GM18868 (cell line): Measurements from ENCODE around the gene NPB.

Source experiments
- ATAC-seq: cut with Tn5 transposase; IDR thresholded peaks from one replicate; pipeline ENCODE4 v1.9.1; 2021; ENCODE audit warnings: mild to moderate bottlenecking, moderate library complexity; ENCODE audit not compliant: unreplicated experiment

NPB gene

DNA sequence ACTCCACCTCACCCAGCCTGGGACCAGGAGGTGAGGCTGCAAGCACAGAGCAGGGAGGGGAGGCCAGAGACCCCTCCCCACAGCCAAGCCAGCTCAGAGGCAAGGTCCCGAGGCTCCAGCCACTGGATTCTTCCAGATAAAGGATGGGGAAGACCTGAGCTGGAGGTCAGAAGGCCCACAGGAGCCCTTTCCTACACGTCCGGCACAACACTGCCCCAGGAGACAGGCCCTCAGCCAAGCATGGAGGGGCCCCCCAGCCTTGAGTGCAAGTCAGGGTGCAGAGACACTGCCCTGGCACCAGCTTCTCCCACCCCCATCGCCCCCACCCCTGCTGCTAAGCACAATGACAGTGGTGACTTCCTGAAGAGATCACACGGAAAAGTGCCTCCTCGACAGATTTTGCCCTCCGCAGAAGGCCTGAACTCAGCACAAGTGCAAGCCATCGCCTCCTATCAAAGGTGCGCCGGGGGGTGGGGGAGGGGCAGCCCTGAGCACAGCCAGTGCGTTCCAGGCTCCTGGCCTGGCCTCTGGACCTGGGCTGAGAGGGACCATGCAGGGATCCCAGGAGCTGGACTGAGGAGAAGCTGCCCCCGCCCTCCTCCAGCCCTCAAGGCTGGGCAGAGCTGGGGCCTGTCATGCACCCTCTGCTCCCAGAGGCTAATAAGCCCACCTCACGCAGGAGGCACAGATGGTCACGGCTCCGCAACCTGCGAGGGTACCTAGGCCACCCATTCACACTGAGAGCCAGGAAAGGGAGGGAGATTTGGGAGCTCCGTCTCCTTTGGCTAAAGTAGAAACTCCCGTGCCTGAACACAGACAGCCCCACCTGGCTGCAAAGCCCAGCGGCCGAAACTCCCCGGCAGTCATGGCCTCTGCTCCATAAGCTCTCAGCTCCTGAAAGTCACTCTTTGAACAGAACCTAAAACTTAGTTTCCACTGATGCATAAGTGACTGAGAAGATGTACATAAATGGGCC is 22.8 kb downstream of the NPB start:
- no peak for ATAC-seq

GRCh38 chr17:81925860-81926450 is 23.9 kb downstream of the NPB start:
- no peak for ATAC-seq

DNA sequence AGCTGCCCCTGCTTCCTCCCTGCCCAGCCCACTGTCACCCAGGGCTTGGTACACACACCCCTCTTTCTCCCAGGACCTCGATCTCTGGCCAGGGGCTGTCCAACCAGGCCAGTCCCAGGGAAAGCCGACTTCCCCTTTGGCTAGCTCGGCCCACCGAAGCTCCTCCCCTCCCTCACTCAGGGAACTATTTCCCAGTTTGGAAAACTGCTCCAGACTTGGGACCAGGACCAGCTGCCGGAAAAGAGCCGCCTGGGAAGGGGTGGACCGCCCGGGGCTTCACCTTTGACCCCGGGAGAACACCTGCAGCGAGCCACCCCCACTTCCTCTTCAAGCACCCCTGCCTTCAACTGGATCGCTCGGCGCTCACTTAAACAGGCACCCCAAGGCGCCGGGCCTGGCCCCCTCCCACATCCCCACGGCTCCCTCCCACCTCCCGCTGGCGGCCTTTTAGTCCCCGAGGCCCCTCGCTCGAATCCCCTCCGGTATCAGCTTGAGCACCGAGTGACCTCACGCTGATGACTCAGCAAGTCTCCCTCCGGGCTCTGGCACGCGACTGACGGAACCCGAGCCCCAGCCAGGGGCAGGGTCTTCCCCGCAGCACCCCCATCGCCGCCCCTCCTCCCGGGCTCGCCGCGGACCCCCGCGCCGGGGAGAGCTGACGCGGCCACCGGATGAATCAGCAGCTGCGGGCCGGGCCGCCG is 24.6 kb downstream of the NPB start:
- ATAC-seq = peak; percentile 16

DNA sequence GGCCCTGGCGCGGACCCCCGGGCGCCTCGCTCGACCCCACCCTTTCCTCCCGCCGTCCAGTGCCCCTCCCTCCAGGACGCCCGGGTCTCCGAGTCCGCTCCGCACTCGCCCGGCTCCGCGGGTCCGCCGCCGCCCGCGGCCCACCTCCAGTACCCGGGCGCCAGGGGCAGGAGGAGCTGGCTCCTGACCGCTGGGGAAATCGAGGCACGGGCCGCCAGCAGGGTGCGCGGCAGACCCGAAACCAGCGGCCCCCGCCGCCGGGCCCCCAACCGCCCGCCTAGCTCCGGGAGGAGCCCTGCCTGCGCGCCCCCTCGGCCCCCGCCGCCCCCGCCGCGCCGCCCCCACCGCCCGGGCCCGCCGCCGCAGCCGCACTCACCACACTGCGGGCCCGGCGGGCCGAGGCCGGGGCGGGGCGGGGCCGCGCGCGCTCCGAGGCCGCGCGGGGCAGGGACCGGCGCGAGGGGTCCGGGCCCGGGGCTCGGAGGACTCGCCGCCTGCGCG is 25.2 kb downstream of the NPB start:
- ATAC-seq = peak; percentile 26

DNA sequence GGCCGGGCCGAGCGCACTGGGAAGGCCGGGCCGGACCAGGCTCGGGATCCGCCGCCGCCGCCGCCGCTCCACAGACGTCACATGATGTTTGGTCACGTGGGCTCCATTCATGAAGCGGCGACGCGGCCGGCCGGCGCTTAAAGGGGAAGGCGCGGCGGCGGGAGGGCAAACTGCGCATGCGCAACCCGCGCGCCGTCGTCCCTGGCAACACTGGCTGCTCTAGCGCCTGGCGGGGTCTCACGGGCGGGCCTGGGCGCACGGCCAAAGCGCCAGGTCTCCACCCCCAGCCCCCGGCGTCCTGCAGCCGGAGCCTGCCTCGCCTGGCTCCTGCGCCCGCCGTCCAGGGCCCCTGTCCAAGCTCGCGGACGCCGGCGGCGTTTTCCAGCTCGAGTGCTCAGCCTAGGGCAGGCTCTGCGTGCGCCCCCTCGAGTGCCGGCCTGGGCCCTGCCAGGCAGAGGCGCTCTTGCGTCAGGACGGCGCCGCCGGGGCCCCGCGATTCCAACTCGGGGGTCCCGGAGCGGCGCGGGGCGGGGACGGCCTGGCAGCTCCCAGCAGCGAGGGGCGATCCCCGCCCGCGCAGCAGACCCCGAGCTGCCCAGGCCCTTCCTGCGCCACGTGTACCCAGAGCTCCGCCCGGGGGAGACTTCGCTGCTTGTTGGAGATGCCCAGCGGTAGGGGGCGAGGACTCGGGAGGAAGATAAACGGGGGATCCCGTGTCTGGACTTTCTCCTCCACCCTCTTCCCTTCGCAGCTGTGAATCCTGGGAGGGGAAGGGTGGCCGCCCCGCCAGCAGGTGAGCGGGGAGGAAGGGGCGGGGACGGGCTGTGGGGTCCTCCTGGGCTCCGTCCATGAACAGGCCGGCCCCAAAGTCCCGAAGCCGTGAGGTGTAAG is 25.9 kb downstream of the NPB start, which contains the start of gene MAFG:
Gene MAFG, minus strand, starts transcription at position 83 of the 891 bp plus-strand sequence. CDS start 4,550 bp downstream, outside the sequence.
- ATAC-seq = peak; percentile 59

- ATAC-seq = no peak
Measured at GRCh38 chr17:81928544-81929252, 26.7 kb downstream of the NPB start.

DNA sequence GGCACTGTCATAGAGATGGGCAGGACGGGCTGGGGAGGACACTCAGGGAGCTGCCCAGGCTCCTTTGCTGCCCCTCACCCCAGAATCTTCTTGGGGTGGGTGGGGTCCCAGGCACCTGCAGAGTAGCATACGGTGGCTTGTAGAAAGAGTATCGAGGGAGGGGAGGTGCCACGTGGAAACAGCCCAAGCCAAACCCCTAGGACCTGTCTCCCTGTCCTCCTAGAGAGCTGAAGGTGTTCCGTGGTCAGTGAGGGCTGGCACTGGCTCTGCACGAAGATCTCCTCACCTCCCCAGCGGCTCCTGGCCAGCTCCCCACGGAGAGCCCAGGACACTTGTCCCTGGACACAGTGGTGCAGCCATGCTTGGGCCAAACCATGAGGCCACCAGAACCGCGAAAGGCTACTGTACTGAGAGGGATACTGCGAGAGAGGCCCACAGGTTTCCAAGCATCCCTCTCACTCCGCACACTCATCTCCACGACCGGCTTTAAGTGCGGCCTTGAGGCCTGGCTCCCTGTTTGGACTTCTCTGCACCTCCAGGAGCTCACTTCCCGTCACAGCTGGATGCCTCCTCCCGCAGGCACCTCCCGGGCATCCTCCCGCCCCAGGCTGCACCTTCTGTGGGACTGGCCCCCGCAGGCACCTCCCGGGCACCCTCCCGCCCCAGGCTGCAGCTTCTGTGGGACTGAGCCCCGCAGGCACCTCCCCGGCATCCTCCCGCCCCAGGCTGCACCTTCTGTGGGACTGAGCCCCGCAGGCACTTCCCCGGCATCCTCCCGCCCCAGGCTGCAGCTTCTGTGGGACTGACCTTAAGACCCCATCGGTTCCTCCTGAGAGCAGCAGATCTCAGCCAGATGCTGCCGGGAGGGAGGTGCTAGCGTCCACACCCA is 27.5 kb downstream of the NPB start:
- ATAC-seq = no peak

DNA sequence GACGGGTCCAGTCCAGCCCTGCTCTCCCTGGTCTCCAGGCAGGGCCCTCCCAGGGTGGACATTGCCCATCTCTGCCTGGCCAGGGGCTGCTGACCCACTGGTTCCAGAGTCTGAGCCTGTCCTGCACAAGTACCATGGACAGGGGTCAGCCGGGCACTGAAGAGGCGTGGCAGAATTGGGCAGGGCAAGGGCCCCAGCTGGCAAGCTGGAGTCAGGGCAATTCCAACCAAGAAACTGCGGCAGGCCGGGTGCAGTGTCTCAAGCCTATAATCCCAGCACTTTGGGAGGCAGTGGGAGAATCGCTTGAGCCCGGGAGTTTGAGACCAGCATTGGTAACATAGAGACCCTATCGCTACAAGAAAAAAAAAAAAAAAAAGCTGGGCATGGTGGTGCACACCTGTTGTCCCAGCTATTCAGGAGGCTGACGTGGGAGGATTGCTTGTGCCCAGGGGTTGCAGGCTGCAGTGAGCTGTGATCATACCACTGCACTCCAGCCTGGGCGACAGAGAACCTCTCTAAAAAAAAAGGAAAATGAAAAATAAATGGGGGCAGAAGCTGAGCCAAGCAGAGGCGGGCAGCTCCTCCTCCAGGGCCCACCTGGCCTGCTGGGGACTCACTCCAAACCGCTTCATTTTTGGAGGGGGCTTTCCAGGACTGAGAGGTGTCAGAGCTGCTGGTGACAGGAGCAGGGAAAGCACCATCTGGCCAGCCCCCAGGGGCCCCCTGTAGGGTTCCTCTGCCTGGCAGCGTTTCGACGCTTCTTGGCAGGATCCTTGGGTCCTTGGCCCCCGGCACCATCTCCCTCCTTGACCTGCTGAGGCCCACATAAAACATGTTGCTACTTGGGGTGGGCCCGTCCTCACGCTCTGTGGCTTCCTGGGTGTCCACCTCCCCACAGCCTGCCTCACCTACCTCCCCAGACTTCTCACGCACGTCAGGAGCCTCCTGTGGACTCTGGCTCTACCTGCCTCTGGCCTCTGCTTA is 28.4 kb downstream of the NPB start:
- no peak for ATAC-seq

DNA sequence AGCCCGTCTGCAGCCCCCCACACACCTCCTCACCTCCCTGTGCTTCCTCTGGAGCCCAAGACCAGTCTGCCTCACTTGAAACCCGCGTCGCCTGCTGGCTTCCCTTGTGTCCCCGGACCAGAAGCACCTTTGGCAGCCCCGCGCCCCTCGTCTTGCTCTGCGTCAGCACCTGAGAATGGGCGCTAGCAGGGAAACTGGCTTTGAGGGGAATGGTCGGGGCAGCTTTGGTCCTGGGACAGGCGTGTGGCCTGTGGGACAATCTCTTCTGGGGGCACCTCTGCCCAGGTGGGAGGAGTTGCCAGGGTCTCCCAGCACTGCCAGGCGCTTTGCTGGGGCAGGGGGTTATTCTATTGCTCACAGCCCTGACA is 29.1 kb downstream of the NPB start:
- no peak for ATAC-seq

DNA sequence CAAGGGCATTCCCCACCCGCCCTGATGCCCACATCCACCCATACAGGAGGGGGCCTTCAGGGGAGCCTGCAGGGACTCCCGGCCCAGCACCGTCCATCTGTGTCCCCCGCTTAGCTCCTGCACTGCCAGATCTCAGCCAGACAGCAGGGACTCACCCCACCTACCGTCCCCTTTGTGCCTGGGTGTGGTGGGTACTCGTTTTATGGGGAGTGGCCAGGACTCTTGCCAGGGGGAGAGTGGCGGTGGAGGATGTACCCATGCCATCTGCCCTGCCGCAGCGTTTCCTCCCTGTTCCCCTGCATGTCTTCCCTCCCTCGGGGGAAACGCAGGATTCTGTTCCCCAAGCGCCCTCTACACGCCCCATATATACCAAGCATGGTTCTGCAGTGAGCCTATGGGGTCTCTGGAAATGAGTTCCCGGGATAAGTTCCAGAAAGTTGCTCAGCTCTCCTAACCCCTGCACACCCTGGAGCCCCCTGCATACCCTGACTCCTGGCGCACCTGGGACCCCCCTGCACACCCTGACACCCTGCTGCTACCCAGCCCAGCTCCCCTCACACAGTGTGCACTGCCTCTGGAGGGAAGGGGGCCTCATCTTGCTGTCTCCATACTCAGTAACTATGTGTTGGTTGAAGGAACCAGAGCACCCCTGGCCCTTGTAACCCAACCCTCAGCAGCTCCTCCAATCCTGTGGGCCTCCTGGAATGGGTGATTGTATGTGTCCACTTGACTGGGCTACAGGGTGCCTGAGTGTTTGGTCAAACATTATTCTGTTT is 29.7 kb downstream of the NPB start:
- ATAC-seq = no peak

GRCh38 chr17:81932333-81932983 is 30.4 kb downstream of the NPB start:
- ATAC-seq = no peak

DNA sequence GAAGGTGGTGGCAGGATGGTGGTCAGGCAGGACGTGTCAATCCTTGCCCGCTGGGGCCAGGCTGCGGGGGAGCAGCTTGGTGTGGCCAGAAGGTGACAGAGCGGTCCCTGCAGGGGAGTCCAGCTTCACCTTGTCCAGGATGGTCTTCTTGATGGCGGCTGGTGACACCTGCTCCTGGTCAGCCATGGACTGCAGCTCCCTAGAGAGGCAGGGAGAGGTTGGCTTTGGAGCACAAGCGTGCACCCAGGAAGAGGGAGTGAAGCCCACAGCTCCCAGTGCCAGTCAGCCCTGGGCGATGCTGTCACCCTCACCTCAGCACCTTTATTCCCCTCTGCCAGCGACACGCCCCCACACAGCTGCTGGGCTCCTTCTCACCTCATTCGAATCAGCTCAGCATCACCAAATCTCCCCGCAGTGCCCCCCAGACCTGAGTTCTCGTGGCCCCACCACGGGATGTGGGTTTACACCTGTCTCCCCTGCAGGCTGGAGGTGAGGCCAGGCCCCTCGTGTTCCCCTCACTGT is 31.2 kb downstream of the NPB start:
- no peak for ATAC-seq

GRCh38 chr17:81934098-81934757 is 32.2 kb downstream of the NPB start:
- ATAC-seq = no peak

DNA sequence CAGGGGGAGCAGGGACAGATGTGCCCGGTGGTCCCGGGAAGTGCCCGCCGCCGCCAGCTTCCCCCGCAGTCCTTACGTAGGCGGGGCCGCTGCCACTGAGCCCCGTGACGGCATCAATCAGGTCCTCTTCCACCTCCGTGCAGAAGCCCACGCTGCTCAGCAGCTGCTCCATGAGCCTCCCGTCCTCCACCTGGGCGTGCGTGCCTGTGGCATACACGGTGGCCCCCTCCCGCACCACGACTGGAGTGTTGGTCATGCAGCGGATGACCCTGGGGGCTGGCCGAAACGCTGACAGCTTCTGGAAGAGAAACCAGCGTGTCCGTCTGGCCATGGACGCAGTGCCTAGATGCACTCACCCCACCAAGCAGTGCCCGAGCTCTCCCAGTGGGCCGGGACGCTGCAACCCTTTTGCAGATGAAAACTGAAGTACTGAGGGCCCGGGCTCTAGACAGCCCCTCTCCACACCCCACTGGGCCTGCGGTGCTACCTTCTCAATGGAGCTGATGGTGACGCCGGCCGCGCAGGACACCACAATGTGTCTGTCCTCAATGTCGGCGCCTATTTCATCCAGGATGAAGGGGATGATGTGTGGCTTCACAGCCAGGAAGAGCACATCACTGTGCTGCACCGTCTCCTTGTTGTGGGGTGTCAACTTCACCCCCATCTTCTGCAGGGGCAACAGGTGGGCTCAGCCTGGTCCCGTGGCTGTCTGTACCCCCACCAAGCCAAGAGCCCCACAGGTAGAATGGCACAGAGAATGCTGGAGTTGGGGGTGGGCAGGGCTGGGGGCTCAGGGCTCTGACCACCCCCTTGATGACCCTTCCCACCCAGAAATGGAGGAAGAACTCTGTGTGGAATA is 33.0 kb downstream of the NPB start:
- no peak for ATAC-seq

GRCh38 chr17:81935709-81936084 is 33.7 kb downstream of the NPB start:
- no peak for ATAC-seq
